HG03571 (cell line): ENCODE measurements around the gene RFLNA.

Experiments used
- ATAC-seq: cut with Tn5 transposase; IDR thresholded peaks from one replicate; pipeline ENCODE4 v1.9.1; 2021; ENCODE audit not compliant: unreplicated experiment

RFLNA gene

GRCh38 chr12:124358572-124358971 is 63.7 kb downstream of the RFLNA start:
- ATAC-seq, result no peak

GRCh38 chr12:124359671-124360581 is 65.0 kb downstream of the RFLNA start:
- ATAC-seq, result no peak

GRCh38 chr12:124361074-124361970 is 66.4 kb downstream of the RFLNA start:
- ATAC-seq, result no peak

GRCh38 chr12:124361996-124362395 is 67.1 kb downstream of the RFLNA start:
- no peak for ATAC-seq

- no peak for ATAC-seq
Observed at GRCh38 chr12:124363353-124363965, 68.6 kb downstream of the RFLNA start.

- no peak for ATAC-seq
Observed at GRCh38 chr12:124364543-124364942, 69.7 kb downstream of the RFLNA start.
